Measurements from ENCODE around the gene LIG3. TPM values are rescaled to one million over a fixed set of nuclear protein-coding genes. Genes with fewer than 3 reads are reported as not detected.
"Not testable (repeated sequence)": the region's sequence is repeated elsewhere in the genome, so short reads cannot be mapped to it uniquely, and the experiment has no call there.

LIG3 gene
- total and polyA plus RNA-seq, 2 donors (not counting 1 experiment from before 2014, with no cell fraction given), result 19.4 to 28.2 TPM

- Histone ChIP-seq H4K20me1 (ENCODE audit: control insufficient read depth, extremely low read depth, insufficient read depth, low read length) (no peaks in the 10 kb centered on the region), H3K9me3 (ENCODE audit: control insufficient read depth, insufficient read depth, low read depth, low read length) (no peaks in the 10 kb centered on the region), H3K79me2 (ENCODE audit: control insufficient read depth, insufficient read depth, low read length) (peaks cover 7% of the 10 kb centered on the region), H3K4me3 (replicated peaks in 1 of 4; ENCODE audit: control extremely low read depth in 1 of 4, insufficient read depth in 1 of 4, low read depth in 3 of 4, low read length in 4 of 4) (no peak overlapping the region), H3K9ac (ENCODE audit: insufficient read depth, low read length) (no peak overlapping the region), H3K27ac (ENCODE audit: insufficient read depth, low read length) (no peak overlapping the region), H2AFZ (ENCODE audit: low read length) (no peak overlapping the region), H3K4me1 (ENCODE audit: control insufficient read depth, extremely low read depth, insufficient read depth, low read length) (no peaks in the 10 kb centered on the region), H3K27me3 (ENCODE audit: control insufficient read depth, insufficient read depth, low read length) (no peaks in the 10 kb centered on the region), H3K36me3 (ENCODE audit: control insufficient read depth, insufficient read depth, low read length) (no peaks in the 10 kb centered on the region), H3K4me2 (ENCODE audit: extremely low read depth, insufficient read depth, low read length) (no peak overlapping the region)
- TF ChIP-seq EZH2 (IDR thresholded peaks at IDR 0.05; ENCODE audit: low read length, missing control alignments), result no peak
- TF ChIP-seq CTCF (conservative IDR thresholded peaks at IDR 0.05 in 1 of 2, IDR thresholded peaks at IDR 0.05 in 1 of 2; ENCODE audit: low read depth in 1 of 2, low read length in 2 of 2), result no peak
- DNase-seq (ENCODE audit: low read depth in 2 of 2), result no peak
These were observed 63.9 kb downstream of the LIG3 start for GRCh38 chr17:35044181-35044580.

- not testable (repeated sequence) for H3K4me1 ChIP-seq (ENCODE audit: control insufficient read depth, extremely low read depth, insufficient read depth, low read length); H3K27me3 ChIP-seq (ENCODE audit: control insufficient read depth, insufficient read depth, low read length); H4K20me1 ChIP-seq (ENCODE audit: control insufficient read depth, extremely low read depth, insufficient read depth, low read length); H3K9ac ChIP-seq (ENCODE audit: insufficient read depth, low read length); H2AFZ ChIP-seq (ENCODE audit: low read length); DNase-seq (ENCODE audit: low read depth in 2 of 2); H3K9me3 ChIP-seq (ENCODE audit: control insufficient read depth, insufficient read depth, low read depth, low read length); H3K4me2 ChIP-seq (ENCODE audit: extremely low read depth, insufficient read depth, low read length); H3K4me3 ChIP-seq (replicated peaks in 1 of 4; ENCODE audit: control extremely low read depth in 1 of 4, insufficient read depth in 1 of 4, low read depth in 3 of 4, low read length in 4 of 4); H3K27ac ChIP-seq (ENCODE audit: insufficient read depth, low read length); H3K36me3 ChIP-seq (ENCODE audit: control insufficient read depth, insufficient read depth, low read length)
- H3K79me2 ChIP-seq (ENCODE audit: control insufficient read depth, insufficient read depth, low read length), result peaks cover 13% of the 10 kb centered on the region
These were observed 65.2 kb downstream of the LIG3 start for GRCh38 chr17:35045458-35045979.

- Histone ChIP-seq H3K27ac (ENCODE audit: insufficient read depth, low read length) (no peak overlapping the region), H3K4me1 (ENCODE audit: control insufficient read depth, extremely low read depth, insufficient read depth, low read length) (no peaks in the 10 kb centered on the region), H3K9me3 (ENCODE audit: control insufficient read depth, insufficient read depth, low read depth, low read length) (no peaks in the 10 kb centered on the region), H3K9ac (ENCODE audit: insufficient read depth, low read length) (no peak overlapping the region), H3K27me3 (ENCODE audit: control insufficient read depth, insufficient read depth, low read length) (no peaks in the 10 kb centered on the region), H3K36me3 (ENCODE audit: control insufficient read depth, insufficient read depth, low read length) (no peaks in the 10 kb centered on the region), H4K20me1 (ENCODE audit: control insufficient read depth, extremely low read depth, insufficient read depth, low read length) (no peaks in the 10 kb centered on the region), H3K4me2 (ENCODE audit: extremely low read depth, insufficient read depth, low read length) (no peak overlapping the region), H3K79me2 (ENCODE audit: control insufficient read depth, insufficient read depth, low read length) (peaks cover 17% of the 10 kb centered on the region), H2AFZ (ENCODE audit: low read length) (no peak overlapping the region), H3K4me3 (replicated peaks in 1 of 4; ENCODE audit: control extremely low read depth in 1 of 4, insufficient read depth in 1 of 4, low read depth in 3 of 4, low read length in 4 of 4) (no peak overlapping the region)
- DNase-seq (ENCODE audit: low read depth in 2 of 2), result no peak
- TF ChIP-seq EZH2 (IDR thresholded peaks at IDR 0.05; ENCODE audit: low read length, missing control alignments) (no peak), CTCF (conservative IDR thresholded peaks at IDR 0.05 in 1 of 2, IDR thresholded peaks at IDR 0.05 in 1 of 2; ENCODE audit: low read depth in 1 of 2, low read length in 2 of 2) (no peak)
These were observed 65.9 kb downstream of the LIG3 start for GRCh38 chr17:35046245-35046644.

Measured in fibroblast of lung (primary cell).